HL-60 (cell line): ENCODE results near the gene NKAIN2.

ENCODE experiments used
- DNase-seq, 2 experiments: peaks; one replicate each; pipeline ENCODE4 v3.0.0-alpha.2; 2010 to 2020; ENCODE audit warnings: low read depth in 1 of 2, low spot score in 1 of 2
- H3K27ac ChIP-seq: fragments of 250-450 bp; sonication (Bioruptor Pico); replicated peaks from 2 replicates; pipeline ENCODE4 v1.5.1; 2020; ENCODE audit warnings: mild to moderate bottlenecking, moderate library complexity
- H3K27me3 ChIP-seq: fragments of 250-450 bp; sonication (Bioruptor Pico); 2 replicates; pipeline ENCODE4 v1.5.1; 2021; ENCODE audit warnings: mild to moderate bottlenecking, moderate library complexity; ENCODE audit not compliant: insufficient read depth, poor library complexity, severe bottlenecking
- H3K4me3 ChIP-seq: replicated peaks from 2 replicates; pipeline ENCODE4 v1.5.1; 2011; ENCODE audit warnings: mild to moderate bottlenecking, control low read depth, low read length; ENCODE audit not compliant: insufficient read depth
- GABPA ChIP-seq: IDR thresholded peaks from 2 replicates; pipeline ENCODE4 v1.6.1; 2012; ENCODE audit warnings: low read depth
- POLR2AphosphoS5 ChIP-seq: IDR thresholded peaks from 2 replicates; pipeline ENCODE4 v1.6.1; 2012; ENCODE audit warnings: low read depth
- SPI1 ChIP-seq: IDR thresholded peaks from 2 replicates; pipeline ENCODE4 v1.6.1; 2012; ENCODE audit warnings: low read depth, mild to moderate bottlenecking, borderline replicate concordance
- long read RNA-seq: library from polyadenylated mRNA; unstranded; transcript quantifications from one replicate; pipeline ENCODE4 v2.0.0, GENCODE V29; 2020
- TF ChIP-seq, protein P1 (sequence below): IDR thresholded peaks from 2 replicates; pipeline ENCODE4 v1.6.1; 2012; ENCODE audit warnings: low read depth; ENCODE audit not compliant: insufficient replicate concordance
- TF ChIP-seq, protein P2 (sequence below): IDR thresholded peaks from one replicate; pipeline ENCODE4 v1.5.1; 2011; ENCODE audit warnings: low read length, control low read depth, inconsistent platforms; ENCODE audit not compliant: insufficient read depth

The NKAIN2 gene
- long read RNA-seq = 0 reads

DNA sequence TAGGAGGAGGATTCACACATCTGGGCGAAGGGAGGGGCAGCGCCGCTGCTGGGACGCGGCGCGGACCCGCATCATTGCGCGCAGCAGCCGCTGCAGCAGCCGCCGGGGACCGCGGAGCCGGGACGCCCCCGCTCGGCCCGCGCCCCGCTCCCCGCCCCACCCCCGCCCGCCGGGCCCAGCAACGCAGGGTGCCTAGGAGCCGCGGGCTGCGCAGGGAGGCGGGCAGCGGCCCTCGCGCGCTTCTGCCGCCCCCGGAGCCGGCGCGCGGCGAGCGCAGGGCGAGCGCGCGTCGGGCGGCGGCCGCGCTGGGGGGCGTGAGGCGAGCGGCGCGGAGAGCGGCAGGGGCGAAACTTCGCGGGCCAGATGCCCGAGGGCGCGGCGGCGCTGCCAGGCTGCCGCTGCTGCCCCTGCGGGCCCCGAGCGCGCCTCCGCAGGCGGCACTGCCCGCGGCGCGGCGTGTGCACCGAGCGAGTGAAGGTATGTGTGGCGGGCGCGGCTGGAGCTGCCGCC is at the start of gene NKAIN2:
NKAIN2 (plus strand) TSS at position 362 of the 510 bp plus-strand sequence.
- TF ChIP-seq, protein P1, sequence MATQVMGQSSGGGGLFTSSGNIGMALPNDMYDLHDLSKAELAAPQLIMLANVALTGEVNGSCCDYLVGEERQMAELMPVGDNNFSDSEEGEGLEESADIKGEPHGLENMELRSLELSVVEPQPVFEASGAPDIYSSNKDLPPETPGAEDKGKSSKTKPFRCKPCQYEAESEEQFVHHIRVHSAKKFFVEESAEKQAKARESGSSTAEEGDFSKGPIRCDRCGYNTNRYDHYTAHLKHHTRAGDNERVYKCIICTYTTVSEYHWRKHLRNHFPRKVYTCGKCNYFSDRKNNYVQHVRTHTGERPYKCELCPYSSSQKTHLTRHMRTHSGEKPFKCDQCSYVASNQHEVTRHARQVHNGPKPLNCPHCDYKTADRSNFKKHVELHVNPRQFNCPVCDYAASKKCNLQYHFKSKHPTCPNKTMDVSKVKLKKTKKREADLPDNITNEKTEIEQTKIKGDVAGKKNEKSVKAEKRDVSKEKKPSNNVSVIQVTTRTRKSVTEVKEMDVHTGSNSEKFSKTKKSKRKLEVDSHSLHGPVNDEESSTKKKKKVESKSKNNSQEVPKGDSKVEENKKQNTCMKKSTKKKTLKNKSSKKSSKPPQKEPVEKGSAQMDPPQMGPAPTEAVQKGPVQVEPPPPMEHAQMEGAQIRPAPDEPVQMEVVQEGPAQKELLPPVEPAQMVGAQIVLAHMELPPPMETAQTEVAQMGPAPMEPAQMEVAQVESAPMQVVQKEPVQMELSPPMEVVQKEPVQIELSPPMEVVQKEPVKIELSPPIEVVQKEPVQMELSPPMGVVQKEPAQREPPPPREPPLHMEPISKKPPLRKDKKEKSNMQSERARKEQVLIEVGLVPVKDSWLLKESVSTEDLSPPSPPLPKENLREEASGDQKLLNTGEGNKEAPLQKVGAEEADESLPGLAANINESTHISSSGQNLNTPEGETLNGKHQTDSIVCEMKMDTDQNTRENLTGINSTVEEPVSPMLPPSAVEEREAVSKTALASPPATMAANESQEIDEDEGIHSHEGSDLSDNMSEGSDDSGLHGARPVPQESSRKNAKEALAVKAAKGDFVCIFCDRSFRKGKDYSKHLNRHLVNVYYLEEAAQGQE = no peak
- no peak for TF ChIP-seq GABPA
- TF ChIP-seq SPI1 = no peak
- no peak for TF ChIP-seq POLR2AphosphoS5
- TF ChIP-seq, protein P2, sequence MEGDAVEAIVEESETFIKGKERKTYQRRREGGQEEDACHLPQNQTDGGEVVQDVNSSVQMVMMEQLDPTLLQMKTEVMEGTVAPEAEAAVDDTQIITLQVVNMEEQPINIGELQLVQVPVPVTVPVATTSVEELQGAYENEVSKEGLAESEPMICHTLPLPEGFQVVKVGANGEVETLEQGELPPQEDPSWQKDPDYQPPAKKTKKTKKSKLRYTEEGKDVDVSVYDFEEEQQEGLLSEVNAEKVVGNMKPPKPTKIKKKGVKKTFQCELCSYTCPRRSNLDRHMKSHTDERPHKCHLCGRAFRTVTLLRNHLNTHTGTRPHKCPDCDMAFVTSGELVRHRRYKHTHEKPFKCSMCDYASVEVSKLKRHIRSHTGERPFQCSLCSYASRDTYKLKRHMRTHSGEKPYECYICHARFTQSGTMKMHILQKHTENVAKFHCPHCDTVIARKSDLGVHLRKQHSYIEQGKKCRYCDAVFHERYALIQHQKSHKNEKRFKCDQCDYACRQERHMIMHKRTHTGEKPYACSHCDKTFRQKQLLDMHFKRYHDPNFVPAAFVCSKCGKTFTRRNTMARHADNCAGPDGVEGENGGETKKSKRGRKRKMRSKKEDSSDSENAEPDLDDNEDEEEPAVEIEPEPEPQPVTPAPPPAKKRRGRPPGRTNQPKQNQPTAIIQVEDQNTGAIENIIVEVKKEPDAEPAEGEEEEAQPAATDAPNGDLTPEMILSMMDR = no peak
- no peak for DNase-seq
- Histone ChIP-seq H3K27ac (no peak within 1 kb of the TSS), H3K27me3 (peaks cover 38% of the 10 kb centered on the region), H3K4me3 (no peak within 1 kb of the TSS)

- TF ChIP-seq SPI1 = no peak
- TF ChIP-seq, protein P1 = no peak
- no peak for TF ChIP-seq POLR2AphosphoS5
- TF ChIP-seq, protein P2 = no peak
- no peak overlapping the region for H3K27ac ChIP-seq
- no peaks in the 10 kb centered on the region for H3K27me3 ChIP-seq
- H3K4me3 ChIP-seq = no peak overlapping the region
- no peak for DNase-seq
These were observed 44.2 kb upstream of the NKAIN2 start for GRCh38 chr6:123759472-123759871.

- DNase-seq = no peak
- H3K27ac ChIP-seq = no peak overlapping the region
These were observed 39.8 kb upstream of the NKAIN2 start for GRCh38 chr6:123763904-123764303.

More at GRCh38 chr6:123763904-123764303, 39.8 kb upstream of the NKAIN2 start:
- no peaks in the 10 kb centered on the region for H3K27me3 ChIP-seq
- no peak overlapping the region for H3K4me3 ChIP-seq
- TF ChIP-seq SPI1 = no peak
- TF ChIP-seq, protein P1 = no peak
- no peak for TF ChIP-seq GABPA
- no peak for TF ChIP-seq POLR2AphosphoS5
- TF ChIP-seq, protein P2 = no peak
